Uterus (tissue), 2 donors: Measurements from ENCODE around the gene SCN4A.

Experiments used
- POLR2A ChIP-seq, 2 donors: fragments of 450-650 bp; IDR thresholded peaks; one replicate each; pipeline ENCODE4 v1.6.1; 2016; ENCODE audit warnings: antibody characterized with exemption in 2 of 2, mild to moderate bottlenecking in 1 of 2, moderate library complexity in 1 of 2
- TF ChIP-seq, protein P1 (sequence below), 4 experiments: fragments of 200-600 bp in 2 of 4; fragments of 450-650 bp in 2 of 4; sonication (generic) in 2 of 4; IDR thresholded peaks; one replicate each; pipeline ENCODE4 v1.5.1; 2016 to 2019; ENCODE audit warnings: antibody characterized with exemption in 4 of 4, mild to moderate bottlenecking in 2 of 4, moderate library complexity in 1 of 4

- TF ChIP-seq POLR2A (IDR thresholded peaks at IDR 0.05): no peak
- TF ChIP-seq, protein P1, sequence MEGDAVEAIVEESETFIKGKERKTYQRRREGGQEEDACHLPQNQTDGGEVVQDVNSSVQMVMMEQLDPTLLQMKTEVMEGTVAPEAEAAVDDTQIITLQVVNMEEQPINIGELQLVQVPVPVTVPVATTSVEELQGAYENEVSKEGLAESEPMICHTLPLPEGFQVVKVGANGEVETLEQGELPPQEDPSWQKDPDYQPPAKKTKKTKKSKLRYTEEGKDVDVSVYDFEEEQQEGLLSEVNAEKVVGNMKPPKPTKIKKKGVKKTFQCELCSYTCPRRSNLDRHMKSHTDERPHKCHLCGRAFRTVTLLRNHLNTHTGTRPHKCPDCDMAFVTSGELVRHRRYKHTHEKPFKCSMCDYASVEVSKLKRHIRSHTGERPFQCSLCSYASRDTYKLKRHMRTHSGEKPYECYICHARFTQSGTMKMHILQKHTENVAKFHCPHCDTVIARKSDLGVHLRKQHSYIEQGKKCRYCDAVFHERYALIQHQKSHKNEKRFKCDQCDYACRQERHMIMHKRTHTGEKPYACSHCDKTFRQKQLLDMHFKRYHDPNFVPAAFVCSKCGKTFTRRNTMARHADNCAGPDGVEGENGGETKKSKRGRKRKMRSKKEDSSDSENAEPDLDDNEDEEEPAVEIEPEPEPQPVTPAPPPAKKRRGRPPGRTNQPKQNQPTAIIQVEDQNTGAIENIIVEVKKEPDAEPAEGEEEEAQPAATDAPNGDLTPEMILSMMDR (IDR thresholded peaks at IDR 0.05): no peak
These were observed 12.3 kb downstream of the SCN4A start for GRCh38 chr17:63960430-63960829.
